Small intestine (tissue), 7 donors: ENCODE data around the gene OSBPL1A. TPM values are rescaled to one million over a fixed set of nuclear protein-coding genes. Genes with fewer than 3 reads are reported as not detected.

Experiments
- DNase-seq, 2 donors: peaks; one replicate each; pipeline versions ENCODE4 v3.0.0 to v3.0.0-alpha.2; 2013
- FAIRE-seq: peaks from 2 replicates; lab custom pipeline; 2012; peaks lifted over from hg19 to GRCh38; lab: Jason Lieb, UNC
- H3K27ac ChIP-seq, 3 donors: one replicate each; pipeline ENCODE4 v1.5.1; 2013; ENCODE audit warnings: low read length in 2 of 3, mild to moderate bottlenecking in 2 of 3, control low read depth in 1 of 3, inconsistent platforms in 1 of 3, low read depth in 1 of 3, moderate library complexity in 1 of 3
- H3K27me3 ChIP-seq, 3 donors: one replicate each; pipeline ENCODE4 v1.6.1; 2013; ENCODE audit warnings: low read length in 3 of 3, inconsistent platforms in 1 of 3; ENCODE audit not compliant: control insufficient read depth in 3 of 3, insufficient read depth in 3 of 3
- H3K36me3 ChIP-seq, 3 donors: one replicate each; pipeline ENCODE4 v1.6.1; 2013; ENCODE audit warnings: low read length in 3 of 3, inconsistent platforms in 1 of 3, low read depth in 1 of 3, mild to moderate bottlenecking in 1 of 3, moderate library complexity in 1 of 3; ENCODE audit not compliant: control insufficient read depth in 3 of 3, insufficient read depth in 2 of 3
- H3K4me1 ChIP-seq, 3 donors: one replicate each; pipeline ENCODE4 v1.6.1; 2013; ENCODE audit warnings: low read length in 2 of 3, inconsistent platforms in 1 of 3, low read depth in 1 of 3, mild to moderate bottlenecking in 1 of 3, moderate library complexity in 1 of 3; ENCODE audit not compliant: control insufficient read depth in 3 of 3, insufficient read depth in 2 of 3
- H3K4me3 ChIP-seq, 3 donors: one replicate each; pipeline ENCODE4 v1.5.1; 2013; ENCODE audit warnings: low read length in 3 of 3, control low read depth in 1 of 3, inconsistent platforms in 1 of 3, low read depth in 1 of 3, mild to moderate bottlenecking in 1 of 3, moderate library complexity in 1 of 3
- H3K9me3 ChIP-seq, 2 donors: one replicate each; pipeline ENCODE4 v1.6.1; 2013; ENCODE audit warnings: low read depth in 1 of 2, low read length in 1 of 2; ENCODE audit not compliant: control insufficient read depth in 2 of 2, insufficient read depth in 1 of 2
- WGBS, 3 donors: extraction: QIAGEN DNeasy Blood & Tissue Kit; methylation state at CpG; one replicate each; pipeline ENCODE4 v1.1.7; 2013; 5-methylcytosine and 5-hydroxymethylcytosine counted together
- polyA plus RNA-seq, 4 donors: library from polyadenylated mRNA; stranded (reverse) in 3 of 4; unstranded in 1 of 4; fragments of 200-250 nt in 3 of 4; fragments of 120-200 nt in 1 of 4; gene quantifications; one replicate each; pipeline versions ENCODE4 v1.2.1 to v1.2.3, GENCODE V29; 2013
- donor health status: healthy with polysubstance abuse.
- donor health status: control.
- donor health status: control.
- donor health status: Bipolar disorder and iron deficiency.
- donor health status: healthy.

OSBPL1A gene
- polyA plus RNA-seq, 4 donors: 23.5 to 36.7 (median 34.7) TPM

DNA sequence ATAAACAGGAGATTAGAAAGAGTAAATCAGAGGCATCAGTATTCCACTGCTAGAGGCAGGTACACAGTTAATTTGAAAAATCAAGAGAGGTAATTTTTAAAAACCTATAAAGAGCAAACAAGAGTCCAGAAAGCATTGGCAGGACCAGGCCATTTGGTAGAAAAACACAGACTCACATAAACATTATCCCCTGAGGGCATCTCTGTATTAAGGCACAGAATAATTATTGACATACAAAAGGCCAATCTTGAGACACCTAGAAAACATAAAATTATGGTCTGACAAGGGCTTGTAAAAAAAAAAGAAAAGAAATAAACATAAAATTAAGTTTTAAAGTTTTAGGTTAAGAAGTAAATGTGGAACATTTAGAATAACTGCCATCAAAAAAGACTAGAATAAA lies 120.6 kb downstream of the OSBPL1A start:
- Histone ChIP-seq H3K9me3 (no peaks in the 10 kb centered on the region), H3K27me3 (no peaks in the 10 kb centered on the region), H3K27ac (no peak overlapping the region), H3K4me3 (no peak overlapping the region), H3K4me1 (no peaks in the 10 kb centered on the region), H3K36me3 (no peaks in the 10 kb centered on the region)
- no peak for DNase-seq
- no peak for FAIRE-seq

DNA sequence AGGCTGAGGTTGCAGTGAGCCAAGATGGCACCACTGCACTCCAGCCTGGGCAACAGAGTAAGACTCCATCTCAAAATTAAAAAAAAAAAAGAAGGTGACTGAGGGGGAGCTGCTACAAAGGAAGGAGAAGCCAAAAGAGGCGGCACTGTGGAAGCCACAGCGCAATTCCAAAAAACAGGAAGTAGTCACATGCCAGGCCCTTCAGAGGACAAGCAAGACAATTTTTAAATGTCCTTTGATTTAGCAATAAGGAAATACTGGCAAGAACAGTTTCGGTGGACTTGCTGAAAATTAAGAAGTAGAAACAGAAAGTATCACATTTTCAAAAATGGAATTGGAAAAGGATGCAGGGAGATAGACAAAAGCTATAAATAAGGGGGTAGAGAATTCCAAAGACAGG lies 122.8 kb downstream of the OSBPL1A start:
- DNase-seq (no peak), FAIRE-seq (no peak)
- Histone ChIP-seq H3K36me3 (no peaks in the 10 kb centered on the region), H3K27me3 (no peaks in the 10 kb centered on the region), H3K9me3 (no peaks in the 10 kb centered on the region), H3K4me1 (no peaks in the 10 kb centered on the region), H3K27ac (peak overlapping the region in 1 of 3 donors; percentile 42), H3K4me3 (no peak overlapping the region)
- WGBS, 3 donors: 62 to 84% (median 69%) methylated on average over 3 of the region's 3 CpGs

GRCh38 chr18:24273596-24273995 lies 124.0 kb downstream of the OSBPL1A start:
- 16 to 77% (median 30%) methylated on average over 2 of the region's 2 CpGs for WGBS, 3 donors
- no peak overlapping the region for H3K4me3 ChIP-seq
- FAIRE-seq (no peak), DNase-seq (peak; percentile 20 to 79)
- H3K4me1 ChIP-seq: no peaks in the 10 kb centered on the region
- H3K36me3 ChIP-seq: no peaks in the 10 kb centered on the region
- H3K27ac ChIP-seq: peak overlapping the region in 1 of 3 donors; percentile 17
- no peaks in the 10 kb centered on the region for H3K27me3 ChIP-seq
- no peaks in the 10 kb centered on the region for H3K9me3 ChIP-seq

- Histone ChIP-seq H3K9me3 (no peaks in the 10 kb centered on the region), H3K27me3 (no peaks in the 10 kb centered on the region), H3K36me3 (no peaks in the 10 kb centered on the region), H3K4me3 (peak overlapping the region; percentile 48 to 68 (median 52)), H3K27ac (peak overlapping the region; percentile 76 to 91 (median 80)), H3K4me1 (no peaks in the 10 kb centered on the region)
- WGBS, 3 donors: 2 to 7% (median 6%) methylated on average over 8 to 9 of the region's 9 CpGs
- FAIRE-seq (no peak), DNase-seq (no peak)
Observed at GRCh38 chr18:24272229-24272525, 125.4 kb downstream of the OSBPL1A start.

DNA sequence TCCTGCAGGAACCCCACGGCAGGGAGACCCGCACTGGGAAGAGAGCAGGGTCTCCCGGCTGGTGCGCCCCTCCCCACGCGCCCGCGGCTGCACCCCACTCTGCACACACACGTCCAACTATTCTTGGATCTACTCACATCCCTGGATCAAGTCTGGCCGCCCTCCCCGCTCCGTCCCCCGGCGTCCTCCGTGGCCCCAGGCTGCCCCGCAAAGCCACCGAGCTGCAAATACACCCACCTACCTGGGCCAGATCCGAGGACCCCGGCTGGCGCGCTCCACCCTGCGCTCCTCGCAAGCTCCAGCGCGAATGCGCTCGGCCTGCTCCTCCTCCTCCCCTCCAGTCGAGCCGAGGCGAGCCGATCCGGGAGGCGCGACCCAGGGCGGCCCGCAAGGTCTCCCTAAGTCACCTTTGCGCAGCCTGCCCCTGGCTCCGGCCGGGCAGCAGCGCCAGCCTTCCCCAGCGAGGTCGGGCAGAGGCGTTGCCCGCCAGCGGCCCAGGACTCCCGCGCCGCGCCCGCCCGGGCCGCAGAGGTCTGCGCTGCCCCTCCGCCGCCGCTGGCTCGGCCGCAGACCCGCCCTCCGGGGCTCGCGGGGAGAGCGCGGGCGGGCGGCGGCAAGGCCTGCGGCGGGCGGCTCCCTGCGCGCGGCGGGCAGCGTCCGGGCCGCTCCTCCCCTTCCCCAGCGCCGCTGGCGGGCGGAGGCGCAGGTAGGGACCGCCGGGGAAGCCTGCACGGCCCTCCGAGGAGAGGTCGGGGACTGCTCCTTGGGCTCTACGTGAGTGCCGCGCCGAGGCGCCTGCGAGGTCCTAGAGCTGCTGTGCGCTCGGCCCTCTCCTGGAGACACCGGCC lies 126.0 kb downstream of the OSBPL1A start:
- peak; percentile 78 to 93 for DNase-seq
- FAIRE-seq: no peak
- H3K27ac ChIP-seq: peak overlapping the region; percentile 76 to 91 (median 80)
- H3K36me3 ChIP-seq: no peaks in the 10 kb centered on the region
- peak overlapping the region; percentile 48 to 79 (median 68) for H3K4me3 ChIP-seq
- H3K27me3 ChIP-seq: no peaks in the 10 kb centered on the region
- no peaks in the 10 kb centered on the region for H3K9me3 ChIP-seq
- 1% methylated on average over 73 to 96 of the region's 96 CpGs for WGBS, 3 donors
- no peaks in the 10 kb centered on the region for H3K4me1 ChIP-seq

DNA sequence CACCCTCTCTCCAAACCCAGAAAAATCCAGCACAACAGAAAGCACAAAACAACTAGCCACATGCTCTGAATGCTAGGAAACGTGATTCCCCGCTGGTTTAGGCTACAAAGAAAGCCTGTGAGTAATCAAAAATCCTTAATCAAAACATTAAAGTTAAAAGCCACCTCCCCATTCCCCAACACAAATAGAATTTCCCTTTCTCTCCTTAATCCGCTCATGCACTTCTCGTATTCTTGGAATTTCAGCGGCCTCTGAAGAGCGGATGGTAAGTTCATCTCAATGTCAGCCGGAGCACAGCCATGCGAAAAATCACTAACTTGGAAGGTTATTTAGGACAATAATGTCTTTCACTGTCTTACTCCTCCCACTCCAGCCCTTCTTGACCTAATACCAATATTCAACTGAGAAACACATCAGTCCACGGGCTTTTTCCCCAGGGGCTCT lies 126.7 kb downstream of the OSBPL1A start:
- 7 to 32% (median 26%) methylated on average over 9 of the region's 9 CpGs for WGBS, 3 donors
- peak overlapping the region; percentile 48 to 79 (median 68) for H3K4me3 ChIP-seq
- H3K36me3 ChIP-seq: no peaks in the 10 kb centered on the region
- no peaks in the 10 kb centered on the region for H3K4me1 ChIP-seq
- no peaks in the 10 kb centered on the region for H3K27me3 ChIP-seq
- H3K27ac ChIP-seq: peak overlapping the region; percentile 71 to 91 (median 80)
- FAIRE-seq: no peak
- DNase-seq: peak in 1 of 2 donors; percentile 28
- no peaks in the 10 kb centered on the region for H3K9me3 ChIP-seq

DNA sequence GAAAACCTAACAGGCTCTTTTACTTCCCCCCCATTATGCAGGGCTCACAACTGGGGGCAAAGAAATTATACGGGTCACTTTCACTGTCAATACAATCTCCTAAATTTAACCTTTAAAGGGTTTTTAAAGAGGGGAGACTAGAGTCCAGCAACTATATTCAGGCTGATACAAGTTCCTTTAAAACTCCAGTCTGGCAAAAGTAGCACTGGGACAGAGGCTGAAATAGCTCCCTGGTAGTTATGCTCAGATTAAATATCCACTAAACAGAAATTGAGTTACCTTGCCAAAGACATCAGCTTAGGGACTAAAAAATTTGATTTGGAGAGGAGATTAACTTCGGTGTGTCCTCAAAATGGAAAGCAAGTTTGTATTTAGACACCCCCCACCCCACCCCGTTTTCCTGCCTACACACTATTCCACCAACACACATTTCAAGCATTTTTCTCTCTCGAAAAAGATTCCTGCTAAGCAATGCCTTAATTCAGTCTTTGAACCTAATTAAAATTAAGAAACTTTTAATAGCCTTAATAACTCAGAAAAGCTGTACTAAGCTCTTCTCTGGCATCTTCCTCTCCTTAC lies 127.2 kb downstream of the OSBPL1A start:
- Histone ChIP-seq H3K27me3 (no peaks in the 10 kb centered on the region), H3K9me3 (no peaks in the 10 kb centered on the region), H3K4me3 (peak overlapping the region in 2 of 3 donors; percentile 68 to 79), H3K36me3 (no peaks in the 10 kb centered on the region), H3K27ac (peak overlapping the region in 1 of 3 donors; percentile 91), H3K4me1 (no peaks in the 10 kb centered on the region)
- peak in 1 of 2 donors; percentile 14 for DNase-seq
- FAIRE-seq: no peak
- 17 to 36% (median 34%) methylated on average over 4 of the region's 4 CpGs for WGBS, 3 donors

GRCh38 chr18:24268784-24269550 lies 128.7 kb downstream of the OSBPL1A start:
- Histone ChIP-seq H3K4me1 (no peaks in the 10 kb centered on the region), H3K27me3 (no peaks in the 10 kb centered on the region), H3K4me3 (no peak overlapping the region), H3K36me3 (no peaks in the 10 kb centered on the region), H3K9me3 (no peaks in the 10 kb centered on the region), H3K27ac (no peak overlapping the region)
- 62 to 76% (median 69%) methylated on average over 10 of the region's 10 CpGs for WGBS, 3 donors
- FAIRE-seq: no peak
- peak; percentile 45 to 65 for DNase-seq
